Right lobe of liver (tissue), 6 donors: ENCODE data around the gene GRM8. TPM values are rescaled to one million over a fixed set of nuclear protein-coding genes. Genes with fewer than 3 reads are reported as not detected.
"Not testable (repeated sequence)": the region's sequence is repeated elsewhere in the genome, so short reads cannot be mapped to it uniquely, and the experiment has no call there.

Experiments
- ATAC-seq, 4 donors: fragments of 200-7000 bp; cut with Tn5 transposase; one replicate each; pipeline ENCODE4 v1.9.1; 2020; ENCODE audit warnings: mild to moderate bottlenecking in 4 of 4, moderate library complexity in 4 of 4
- DNase-seq, 3 donors: peaks; one replicate each; pipeline ENCODE4 v3.0.0-alpha.2; 2020
- H3K27ac ChIP-seq, 3 donors: fragments of 200-600 bp; one replicate each; pipeline ENCODE4 v1.8.0; 2022
- H3K27me3 ChIP-seq, 2 donors: fragments of 200-600 bp; one replicate each; pipeline ENCODE4 v1.8.0; 2022
- H3K36me3 ChIP-seq, 4 donors: fragments of 200-600 bp; sonication (generic) in 1 of 4; one replicate each; pipeline versions ENCODE4 v1.5.1 to v1.8.0; 2017 to 2022; ENCODE audit warnings: control low read depth in 1 of 4
- H3K4me1 ChIP-seq, 4 donors: fragments of 200-600 bp; sonication (generic) in 1 of 4; one replicate each; pipeline versions ENCODE4 v1.5.1 to v1.8.0; 2017 to 2022; ENCODE audit warnings: control low read depth in 1 of 4
- H3K4me3 ChIP-seq, 3 donors: fragments of 200-600 bp; one replicate each; pipeline ENCODE4 v1.8.0; 2022
- H3K9me3 ChIP-seq, 4 donors: fragments of 200-600 bp; sonication (generic) in 1 of 4; one replicate each; pipeline versions ENCODE4 v1.5.1 to v1.8.0; 2017 to 2022; ENCODE audit warnings: control low read depth in 1 of 4
- POLR2A ChIP-seq: fragments of 450-650 bp; IDR thresholded peaks from one replicate; pipeline ENCODE4 v1.6.1; 2017; ENCODE audit warnings: antibody characterized with exemption, mild to moderate bottlenecking
- WGBS: methylation state at CpG from one replicate; pipeline ENCODE4 v1.1.6; 2018; ENCODE audit warnings: low coverage, low lambda C conversion rate; ENCODE audit not compliant: insufficient coverage; ENCODE audit errors: missing lambda C conversion rate; 5-methylcytosine and 5-hydroxymethylcytosine counted together
- intact Hi-C, 2 donors: fragments of 100-400 bp; cut with DNase I; formaldehyde crosslinking; loops; one replicate each; pipeline versions ENCODE4 v1.11.2 to v1.14.1; 2022
- total RNA-seq, 6 experiments: library from RNA; depleted of rRNA in 2 of 6; stranded (reverse); fragments of >200 nt in 2 of 6; fragmentation: NEBNext Ultra II Directional in 3 of 6; extraction: Animal tissue kit (Norgen Biotek cat#: 25700) in 3 of 6; gene quantifications; one replicate each; pipeline versions ENCODE4 v1.1.0 to v1.2.4, GENCODE V29; 2016 to 2023
- TF ChIP-seq, protein P1 (sequence below), 4 donors: fragments of 200-600 bp in 3 of 4; fragments of 450-650 bp in 1 of 4; IDR thresholded peaks; one replicate each; pipeline versions ENCODE4 v1.5.1 to v1.8.0; 2016 to 2022; ENCODE audit warnings: antibody characterized with exemption in 4 of 4, mild to moderate bottlenecking in 2 of 4
- donor health status: DM: no; HTN: yes; CAD: no.
- donor health status: DM: no; HTN: no; CAD: no.
- donor health status: DM: no; HTN: no; CAD: no.
- donor health status: DM: no; HTN: yes; CAD: no.
- donor health status: DM: no; HTN: yes; CAD: no.

The GRM8 gene
- total RNA-seq, 6 experiments from 2014 or later, result 0.12 to 8.4 (median 2.7) TPM

DNA sequence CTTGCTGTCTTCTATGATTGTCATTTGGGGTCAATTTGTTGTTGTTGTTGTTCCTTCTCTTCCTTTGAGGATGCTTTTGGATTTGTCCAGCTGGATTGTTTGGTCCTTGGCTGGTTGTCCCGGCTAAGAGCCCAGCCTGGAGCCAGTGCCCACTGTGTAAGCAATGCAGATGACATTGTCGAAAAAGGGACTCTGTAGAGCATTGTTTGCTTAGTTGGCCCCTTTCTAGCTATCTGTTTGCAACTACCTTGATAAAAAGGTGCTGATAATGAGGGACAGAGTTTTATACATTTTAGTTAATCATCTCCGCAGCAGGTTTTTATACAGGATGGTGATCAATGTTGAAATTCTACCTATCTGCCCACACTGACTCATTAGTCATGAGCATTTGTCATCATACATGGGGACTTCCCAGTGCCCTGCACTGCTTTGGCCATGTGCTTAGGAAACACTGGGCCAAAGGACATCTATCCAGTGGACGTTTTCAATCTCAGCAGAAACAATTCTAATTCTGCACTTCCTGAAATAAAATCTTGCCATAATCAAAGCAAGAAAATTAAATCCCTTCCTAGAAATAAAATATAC lies 311.9 kb downstream of the GRM8 start:
- Histone ChIP-seq H3K36me3 (no peaks in the 10 kb centered on the region), H3K4me1 (no peaks in the 10 kb centered on the region), H3K4me3 (no peak overlapping the region), H3K27ac (no peak overlapping the region), H3K27me3 (no peaks in the 10 kb centered on the region), H3K9me3 (no peaks in the 10 kb centered on the region)
- TF ChIP-seq, protein P1, sequence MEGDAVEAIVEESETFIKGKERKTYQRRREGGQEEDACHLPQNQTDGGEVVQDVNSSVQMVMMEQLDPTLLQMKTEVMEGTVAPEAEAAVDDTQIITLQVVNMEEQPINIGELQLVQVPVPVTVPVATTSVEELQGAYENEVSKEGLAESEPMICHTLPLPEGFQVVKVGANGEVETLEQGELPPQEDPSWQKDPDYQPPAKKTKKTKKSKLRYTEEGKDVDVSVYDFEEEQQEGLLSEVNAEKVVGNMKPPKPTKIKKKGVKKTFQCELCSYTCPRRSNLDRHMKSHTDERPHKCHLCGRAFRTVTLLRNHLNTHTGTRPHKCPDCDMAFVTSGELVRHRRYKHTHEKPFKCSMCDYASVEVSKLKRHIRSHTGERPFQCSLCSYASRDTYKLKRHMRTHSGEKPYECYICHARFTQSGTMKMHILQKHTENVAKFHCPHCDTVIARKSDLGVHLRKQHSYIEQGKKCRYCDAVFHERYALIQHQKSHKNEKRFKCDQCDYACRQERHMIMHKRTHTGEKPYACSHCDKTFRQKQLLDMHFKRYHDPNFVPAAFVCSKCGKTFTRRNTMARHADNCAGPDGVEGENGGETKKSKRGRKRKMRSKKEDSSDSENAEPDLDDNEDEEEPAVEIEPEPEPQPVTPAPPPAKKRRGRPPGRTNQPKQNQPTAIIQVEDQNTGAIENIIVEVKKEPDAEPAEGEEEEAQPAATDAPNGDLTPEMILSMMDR (IDR thresholded peaks at IDR 0.05), result no peak
- TF ChIP-seq POLR2A, result no peak
- 27% methylated on average over 4 of the region's 4 CpGs for WGBS
- intact Hi-C loops, result no loop called here
- ATAC-seq, result peak in 2 of 4 donors; percentile 69 to 92
- peak in 1 of 3 donors; percentile 44 for DNase-seq

DNA sequence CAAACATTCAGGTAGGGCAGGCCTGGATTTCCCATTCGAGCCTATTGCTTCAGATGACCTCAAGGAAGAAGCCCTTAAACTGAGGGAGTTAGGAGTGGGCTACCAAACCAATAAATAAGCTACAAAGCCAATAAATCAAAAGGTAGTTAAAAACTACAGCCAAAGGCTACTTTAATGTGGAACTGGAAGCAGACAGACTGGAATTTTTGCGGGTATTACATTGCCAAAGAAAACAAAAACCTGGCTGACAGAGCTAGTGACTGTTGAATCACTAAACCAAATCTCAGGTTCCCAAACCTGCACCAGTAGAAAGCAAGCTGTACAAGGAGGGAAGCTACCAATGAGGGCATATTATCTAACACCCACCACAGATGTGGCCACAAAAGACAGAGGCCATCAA lies 315.6 kb downstream of the GRM8 start:
- intact Hi-C loops, result no loop called here
- no peak overlapping the region for H3K27ac ChIP-seq
- peak; percentile 64 to 73 (median 69) for ATAC-seq

DNA sequence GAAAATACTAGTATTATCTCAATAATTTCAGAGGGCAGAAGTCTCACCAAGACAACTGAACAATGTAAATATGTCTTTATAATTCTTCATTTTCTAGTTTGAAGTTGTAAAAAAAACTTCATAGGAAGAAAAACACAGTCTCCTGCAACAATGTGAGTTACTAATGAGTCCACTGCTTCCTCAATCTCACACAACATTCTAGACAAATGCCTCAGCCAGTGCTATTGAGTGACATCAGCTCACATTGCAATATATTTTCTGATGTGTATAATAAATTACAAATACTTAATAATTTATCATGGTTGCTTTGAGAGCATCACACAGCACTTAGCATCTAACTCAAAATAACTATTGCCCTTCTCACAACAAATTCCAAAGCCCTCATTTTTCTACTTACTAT lies 321.2 kb downstream of the GRM8 start:
- DNase-seq, result no peak
- ATAC-seq, result no peak
- intact Hi-C loops, result no loop called here
- Histone ChIP-seq H3K27me3 (no peaks in the 10 kb centered on the region), H3K36me3 (no peaks in the 10 kb centered on the region), H3K4me1 (no peaks in the 10 kb centered on the region), H3K4me3 (no peak overlapping the region), H3K9me3 (no peaks in the 10 kb centered on the region), H3K27ac (no peak overlapping the region)
- TF ChIP-seq POLR2A, result no peak
- TF ChIP-seq, protein P1 (IDR thresholded peaks at IDR 0.05), result no peak

More for the DNA sequence above, 315.6 kb downstream of the GRM8 start:
- Histone ChIP-seq H3K4me3 (no peak overlapping the region), H3K4me1 (no peaks in the 10 kb centered on the region), H3K9me3 (no peaks in the 10 kb centered on the region), H3K36me3 (no peaks in the 10 kb centered on the region), H3K27me3 (no peaks in the 10 kb centered on the region)
- 16% methylated on average over 2 of the region's 2 CpGs for WGBS
- TF ChIP-seq, protein P1 (IDR thresholded peaks at IDR 0.05), result no peak
- no peak for TF ChIP-seq POLR2A
- DNase-seq, result no peak

DNA sequence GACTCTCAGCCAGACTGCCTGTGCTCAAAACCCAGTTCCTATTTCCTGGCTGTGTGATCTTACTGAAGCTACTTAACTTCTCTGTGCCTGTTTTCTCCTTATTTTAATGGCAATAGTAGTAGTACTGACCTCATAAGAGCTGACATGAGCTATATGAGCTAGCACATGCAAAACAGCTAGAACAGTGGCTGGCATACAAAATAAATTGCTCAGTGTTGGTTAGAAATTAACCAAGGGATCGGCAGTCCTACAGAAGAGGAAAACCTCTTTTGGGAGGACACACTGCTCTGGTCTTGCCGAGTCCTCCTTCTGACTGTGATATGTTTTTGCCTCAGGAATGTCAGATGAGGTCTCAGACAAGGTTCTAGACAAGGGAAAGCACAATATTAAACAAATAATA lies 322.6 kb downstream of the GRM8 start:
- no peaks in the 10 kb centered on the region for H3K4me1 ChIP-seq
- no peak overlapping the region for H3K27ac ChIP-seq
- no peak overlapping the region for H3K4me3 ChIP-seq
- intact Hi-C loops, result no loop called here
- no peaks in the 10 kb centered on the region for H3K27me3 ChIP-seq
- DNase-seq (no peak), ATAC-seq (peak in 1 of 4 donors; percentile 76)
- WGBS, result 41% methylated on average over 2 of the region's 2 CpGs
- TF ChIP-seq POLR2A, result no peak
- TF ChIP-seq, protein P1 (IDR thresholded peaks at IDR 0.05), result no peak
- H3K36me3 ChIP-seq, result no peaks in the 10 kb centered on the region
- H3K9me3 ChIP-seq, result no peaks in the 10 kb centered on the region

DNA sequence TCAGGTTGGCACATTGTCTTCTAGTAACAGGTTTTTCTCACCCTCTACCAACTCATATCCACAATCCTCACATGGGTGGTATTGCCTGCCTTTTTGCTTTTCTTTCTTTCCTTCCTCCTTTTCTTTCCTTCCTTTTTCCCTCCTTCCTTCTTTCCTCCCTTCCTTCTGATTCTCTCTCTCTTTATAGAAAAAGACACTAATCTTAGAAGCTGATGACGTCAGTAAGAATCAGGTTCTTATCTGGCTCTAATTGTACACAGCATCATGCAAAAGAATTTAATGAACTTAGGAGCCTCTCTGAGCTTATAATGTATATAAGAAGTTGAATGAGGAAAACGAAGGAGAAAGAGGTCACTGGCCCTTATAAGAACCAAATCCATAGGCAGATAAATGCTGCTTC lies 328.3 kb downstream of the GRM8 start:
- no peaks in the 10 kb centered on the region for H3K4me1 ChIP-seq
- 35% methylated on average over 2 of the region's 2 CpGs for WGBS

DNA sequence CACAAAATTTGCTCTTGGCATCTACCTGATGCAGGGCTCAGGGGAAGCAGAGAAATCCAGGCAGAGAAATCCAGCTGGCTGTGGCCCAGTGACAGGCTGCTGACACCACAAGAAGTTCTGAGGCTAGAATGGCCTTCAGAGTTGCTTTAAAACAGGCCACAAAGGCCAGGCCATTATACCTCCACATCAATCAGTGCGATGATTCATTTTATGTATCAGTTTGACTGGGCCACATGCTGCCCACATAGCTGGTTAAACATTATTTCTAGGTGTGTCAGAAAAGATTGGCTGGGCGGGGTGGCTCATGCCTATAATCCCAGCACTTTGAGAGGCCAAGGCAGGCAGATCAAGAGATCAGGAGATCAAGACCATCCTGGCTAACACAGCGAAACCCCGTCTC lies 341.1 kb downstream of the GRM8 start:
- DNase-seq, H3K4me3 ChIP-seq, intact Hi-C loops, H3K27ac ChIP-seq, H3K36me3 ChIP-seq, H3K27me3 ChIP-seq, H3K4me1 ChIP-seq, H3K9me3 ChIP-seq: not testable (repeated sequence)
- WGBS, result 78% methylated on average over 4 of the region's 4 CpGs
- ATAC-seq, result peak in 1 of 4 donors; percentile 36

More for the DNA sequence above, 328.3 kb downstream of the GRM8 start:
- H3K9me3 ChIP-seq, result no peaks in the 10 kb centered on the region
- H3K4me3 ChIP-seq, result no peak overlapping the region
- TF ChIP-seq, protein P1 (IDR thresholded peaks at IDR 0.05), result no peak
- no peak for TF ChIP-seq POLR2A
- intact Hi-C loops, result no loop called here
- H3K27me3 ChIP-seq, result no peaks in the 10 kb centered on the region
- DNase-seq (no peak), ATAC-seq (no peak)
- no peaks in the 10 kb centered on the region for H3K36me3 ChIP-seq
- no peak overlapping the region for H3K27ac ChIP-seq

DNA sequence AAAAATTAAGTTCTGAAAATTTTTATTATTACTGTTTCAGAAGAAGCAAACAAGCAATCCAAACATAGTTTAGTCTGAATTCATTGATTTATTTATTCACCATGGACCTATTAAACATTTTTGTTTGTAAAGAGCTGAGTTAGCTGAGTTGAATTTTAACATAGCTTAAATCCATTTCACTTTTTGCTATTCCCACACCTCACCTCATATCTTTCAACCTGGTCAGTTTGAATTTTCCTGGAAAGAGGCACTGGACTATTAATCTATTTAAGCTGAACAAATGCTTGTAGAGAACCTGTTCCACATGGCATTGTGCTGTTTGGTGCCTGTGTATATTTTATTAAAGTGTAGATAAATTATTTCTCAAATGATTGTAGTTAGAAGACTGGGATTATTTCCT lies 344.2 kb downstream of the GRM8 start:
- H3K27me3 ChIP-seq, H3K4me3 ChIP-seq, H3K9me3 ChIP-seq, H3K27ac ChIP-seq, H3K36me3 ChIP-seq, intact Hi-C loops, DNase-seq, H3K4me1 ChIP-seq: not testable (repeated sequence)
- peak in 1 of 4 donors; percentile 75 for ATAC-seq
